ENCODE results near the gene CFAP58. TPM values are rescaled to one million over a fixed set of nuclear protein-coding genes. Genes with fewer than 3 reads are reported as not detected.

CFAP58 gene, protein sequence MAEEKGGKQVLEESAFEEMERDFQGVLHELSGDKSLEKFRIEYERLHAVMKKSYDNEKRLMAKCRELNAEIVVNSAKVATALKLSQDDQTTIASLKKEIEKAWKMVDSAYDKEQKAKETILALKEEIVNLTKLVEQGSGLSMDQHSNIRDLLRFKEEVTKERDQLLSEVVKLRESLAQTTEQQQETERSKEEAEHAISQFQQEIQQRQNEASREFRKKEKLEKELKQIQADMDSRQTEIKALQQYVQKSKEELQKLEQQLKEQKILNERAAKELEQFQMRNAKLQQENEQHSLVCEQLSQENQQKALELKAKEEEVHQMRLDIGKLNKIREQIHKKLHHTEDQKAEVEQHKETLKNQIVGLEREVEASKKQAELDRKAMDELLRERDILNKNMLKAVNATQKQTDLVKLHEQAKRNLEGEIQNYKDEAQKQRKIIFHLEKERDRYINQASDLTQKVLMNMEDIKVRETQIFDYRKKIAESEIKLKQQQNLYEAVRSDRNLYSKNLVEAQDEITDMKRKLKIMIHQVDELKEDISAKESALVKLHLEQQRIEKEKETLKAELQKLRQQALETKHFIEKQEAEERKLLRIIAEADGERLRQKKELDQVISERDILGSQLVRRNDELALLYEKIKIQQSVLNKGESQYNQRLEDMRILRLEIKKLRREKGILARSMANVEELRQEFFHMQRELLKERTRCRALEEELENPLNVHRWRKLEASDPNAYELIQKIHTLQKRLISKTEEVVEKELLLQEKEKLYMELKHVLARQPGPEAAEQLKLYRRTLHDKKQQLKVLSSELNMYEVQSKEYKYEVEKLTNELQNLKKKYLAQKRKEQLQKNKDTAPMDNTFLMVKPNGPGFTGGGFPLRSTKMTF
- 2.5 and 3.4 TPM in 2 replicates for total RNA-seq

DNA sequence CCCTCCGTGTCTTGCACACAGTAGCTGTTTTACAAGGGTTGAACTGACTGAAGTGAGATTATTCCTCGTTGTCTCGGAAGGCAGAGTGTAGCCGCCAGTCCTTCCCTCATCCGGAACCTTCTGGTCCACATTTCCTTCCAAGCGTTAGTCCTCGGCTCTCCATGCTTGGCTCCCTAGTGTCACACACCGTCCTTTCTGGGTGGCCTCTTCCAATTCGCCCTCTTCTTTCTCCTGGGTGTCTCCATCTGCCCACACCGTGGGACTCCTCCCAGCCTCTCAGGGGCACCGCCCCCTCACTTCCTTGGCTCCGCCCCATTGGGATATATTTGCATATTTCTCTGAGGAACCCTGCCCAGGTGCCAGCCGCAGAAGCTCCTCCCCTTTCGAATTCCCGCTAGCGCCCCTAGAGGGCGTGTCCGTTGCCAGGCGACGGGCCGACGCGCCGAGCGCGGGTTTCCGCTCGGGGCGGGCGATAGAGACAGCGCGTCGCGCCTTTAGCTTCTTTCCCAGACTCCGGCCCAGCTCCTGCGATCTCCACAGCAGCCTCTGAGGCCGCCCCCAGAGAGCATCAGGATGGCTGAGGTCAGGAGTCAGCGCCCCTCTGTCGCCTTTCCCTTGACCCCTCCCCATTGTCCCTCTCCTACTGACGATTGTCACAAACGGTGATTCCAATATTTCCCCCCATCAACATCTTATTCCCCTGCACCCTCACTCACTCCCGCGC, at the start of gene CFAP58:
Gene CFAP58 (plus strand): TSS at position 509 of the 724 bp plus-strand sequence. CDS start 65 bp downstream, at position 574.

DNA sequence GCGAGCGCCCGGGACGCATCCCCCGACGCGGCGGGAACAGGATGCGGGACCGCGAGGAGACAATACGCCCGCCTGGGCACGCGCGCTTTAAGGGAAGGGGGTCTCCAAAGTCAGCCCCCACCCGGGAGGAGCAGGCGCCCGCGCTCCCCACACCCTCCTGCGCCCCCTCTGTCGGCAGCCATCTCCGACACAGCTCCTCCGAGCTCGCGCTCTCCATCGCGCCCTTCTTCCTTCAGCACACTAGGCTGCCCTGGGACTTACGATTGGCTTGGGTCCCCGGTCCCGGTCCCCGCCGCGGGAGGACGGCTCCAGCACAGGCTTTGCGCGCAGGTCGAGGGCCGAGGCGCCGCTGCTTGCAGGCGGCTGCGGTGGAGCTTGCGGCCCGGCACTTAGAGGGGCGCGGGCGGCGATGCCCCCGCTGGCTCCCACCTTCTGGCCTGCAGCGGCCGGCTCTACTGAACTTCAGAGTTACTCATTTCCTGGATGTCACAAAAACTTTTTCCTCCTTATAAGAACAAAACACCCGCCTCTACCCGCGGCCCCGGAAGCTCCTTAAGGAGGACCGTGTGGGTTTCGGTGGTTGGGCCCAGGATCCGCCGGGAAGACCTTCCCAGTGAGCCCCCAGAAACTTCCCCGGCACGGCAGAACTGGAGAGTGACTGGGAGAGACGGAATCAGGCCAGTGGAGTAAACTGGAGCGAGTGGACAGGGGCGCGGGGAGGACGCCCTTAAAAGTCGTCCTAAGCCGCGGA, 15.5 kb upstream of the CFAP58 start, which contains the start of gene ITPRIP:
Gene ITPRIP (minus strand): TSS at position 481 of the 751 bp plus-strand sequence. CDS start 22,414 bp downstream, outside the sequence.

Other genes with a start within 250 kb of the CFAP58 start
- 4.1 and 5.3 TPM in 2 replicates for gene SFR1, start 231.7 kb upstream of the CFAP58 start, total RNA-seq
- gene CFAP43, start 121.5 kb upstream of the CFAP58 start, total RNA-seq: 0.17 TPM in 1 of 2 replicates, not detected in the other
- 444 and 487 TPM in 2 replicates for gene GSTO1, start 98.9 kb upstream of the CFAP58 start, total RNA-seq
- gene GSTO2, start 84.6 kb upstream of the CFAP58 start, total RNA-seq: 0.98 and 1.0 TPM in 2 replicates
- gene ITPRIP, start 15.4 kb upstream of the CFAP58 start, total RNA-seq: 34.7 and 53.9 TPM in 2 replicates

Data from dermis lymphatic vessel endothelial cell (primary cell).